Left lung (tissue), 10 donors: ENCODE results near the gene ATP5F1B. TPM values are rescaled to one million over a fixed set of nuclear protein-coding genes. Genes with fewer than 3 reads are reported as not detected.
A peak's percentile ranks its signal among the peaks of the same experiment; 100 is the strongest.

Experiments
- ATAC-seq: fragments of 200-7000 bp; cut with Tn5 transposase; one replicate; pipeline ENCODE4 v1.9.1; 2020; ENCODE audit warnings: moderate library complexity
- DNase-seq, 4 donors: peaks; one replicate each; pipeline ENCODE4 v3.0.0-alpha.2; 2013 to 2020
- H3K27ac ChIP-seq, 2 donors: fragments of 200-600 bp; sonication (generic) in 1 of 2; one replicate each; pipeline versions ENCODE4 v1.5.0 to v1.8.0; 2020 to 2021
- H3K27me3 ChIP-seq, 2 donors: fragments of 200-600 bp; sonication (generic) in 1 of 2; one replicate each; pipeline versions ENCODE4 v1.5.0 to v1.8.0; 2020 to 2021
- H3K36me3 ChIP-seq, 2 donors: fragments of 200-600 bp; sonication (generic) in 1 of 2; one replicate each; pipeline versions ENCODE4 v1.5.0 to v1.8.0; 2020 to 2021
- H3K4me1 ChIP-seq, 2 donors: fragments of 200-600 bp; one replicate each; pipeline ENCODE4 v1.8.0; 2021
- H3K4me3 ChIP-seq, 2 donors: fragments of 200-600 bp; sonication (generic) in 1 of 2; one replicate each; pipeline versions ENCODE4 v1.5.0 to v1.8.0; 2020 to 2021; ENCODE audit warnings: mild to moderate bottlenecking in 1 of 2
- H3K9me3 ChIP-seq, 2 donors: fragments of 200-600 bp; sonication (generic) in 1 of 2; one replicate each; pipeline versions ENCODE4 v1.5.0 to v1.8.0; 2020 to 2021
- intact Hi-C, 2 donors: fragments of 100-400 bp; cut with DNase I; formaldehyde crosslinking; loops; one replicate each; pipeline versions ENCODE4 v1.11.2 to v1.14.2; 2022
- polyA plus RNA-seq, 6 donors: library from polyadenylated mRNA; unstranded; fragments of 120-200 nt; gene quantifications; one replicate each; pipeline ENCODE4 v1.2.1, GENCODE V29; 2013; ENCODE audit not compliant: insufficient read length in 6 of 6
- total RNA-seq, 2 donors: library from RNA; stranded (reverse); fragmentation: NEBNext Ultra II Directional; extraction: Animal tissue kit (Norgen Biotek cat#: 25700); gene quantifications; one replicate each; pipeline ENCODE4 v1.2.1, GENCODE V29; 2021
- TF ChIP-seq, protein P1 (sequence below), 2 donors: fragments of 200-600 bp; sonication (generic) in 1 of 2; IDR thresholded peaks; one replicate each; pipeline versions ENCODE4 v1.5.0 to v1.8.0; 2021; ENCODE audit warnings: antibody characterized with exemption in 2 of 2
- donor health status: DM: no; HTN: yes; CAD: no.
- donor health status: DM: no; HTN: no; CAD: no.

Gene ATP5F1B
- total and polyA plus RNA-seq, 8 donors = 433 to 661 (median 593) TPM

DNA sequence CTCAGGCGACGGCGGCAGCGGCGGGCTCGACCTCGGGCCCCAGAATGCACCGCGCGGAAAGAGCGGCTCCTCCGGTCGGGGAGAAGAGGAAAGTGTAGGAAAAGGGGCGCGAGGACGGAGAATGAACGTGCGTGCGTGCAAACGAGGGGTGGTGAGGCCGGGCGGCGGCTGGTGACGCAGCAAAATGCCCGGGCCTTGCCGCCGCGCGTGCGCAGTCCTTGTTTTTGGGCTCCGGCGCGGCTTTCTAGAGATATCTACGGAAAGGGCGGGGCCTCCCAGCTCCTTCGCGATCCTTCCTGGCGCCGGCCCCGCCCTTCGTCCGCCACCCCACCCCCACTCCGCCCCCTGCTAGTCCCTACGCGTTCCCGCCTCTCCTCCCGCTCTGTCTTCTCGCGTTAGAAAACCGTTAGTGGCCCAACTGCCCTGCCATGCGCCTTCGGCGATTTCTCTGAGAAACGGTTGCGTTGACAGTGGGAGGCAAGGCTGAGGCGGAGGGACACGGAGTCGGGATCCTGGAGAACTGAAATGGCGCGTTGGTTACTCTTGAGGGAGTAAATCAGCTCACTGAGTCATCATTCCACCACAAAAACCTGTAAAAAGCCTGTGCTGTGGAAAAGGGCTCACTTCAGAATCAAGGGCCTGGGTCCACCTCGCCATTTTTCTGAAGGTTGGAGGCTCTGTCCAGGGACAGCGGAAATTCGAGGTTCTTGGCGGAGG is 42.5 kb upstream of the ATP5F1B start, which contains the start of gene PTGES3:
PTGES3 (minus strand) TSS at position 156 of the 717 bp plus-strand sequence. CDS start 285 bp downstream, outside the sequence.
- peak; percentile 88 for ATAC-seq
- Histone ChIP-seq H3K27ac (peak within 1 kb of the TSS; percentile 99 to 100), H3K4me3 (peak within 1 kb of the TSS; percentile 79 to 89), H3K9me3 (no peaks in the 10 kb centered on the region), H3K36me3 (no peaks in the 10 kb centered on the region), H3K4me1 (peaks cover 10 to 35% of the 10 kb centered on the region in 2 donors), H3K27me3 (no peaks in the 10 kb centered on the region)
- TF ChIP-seq, protein P1, sequence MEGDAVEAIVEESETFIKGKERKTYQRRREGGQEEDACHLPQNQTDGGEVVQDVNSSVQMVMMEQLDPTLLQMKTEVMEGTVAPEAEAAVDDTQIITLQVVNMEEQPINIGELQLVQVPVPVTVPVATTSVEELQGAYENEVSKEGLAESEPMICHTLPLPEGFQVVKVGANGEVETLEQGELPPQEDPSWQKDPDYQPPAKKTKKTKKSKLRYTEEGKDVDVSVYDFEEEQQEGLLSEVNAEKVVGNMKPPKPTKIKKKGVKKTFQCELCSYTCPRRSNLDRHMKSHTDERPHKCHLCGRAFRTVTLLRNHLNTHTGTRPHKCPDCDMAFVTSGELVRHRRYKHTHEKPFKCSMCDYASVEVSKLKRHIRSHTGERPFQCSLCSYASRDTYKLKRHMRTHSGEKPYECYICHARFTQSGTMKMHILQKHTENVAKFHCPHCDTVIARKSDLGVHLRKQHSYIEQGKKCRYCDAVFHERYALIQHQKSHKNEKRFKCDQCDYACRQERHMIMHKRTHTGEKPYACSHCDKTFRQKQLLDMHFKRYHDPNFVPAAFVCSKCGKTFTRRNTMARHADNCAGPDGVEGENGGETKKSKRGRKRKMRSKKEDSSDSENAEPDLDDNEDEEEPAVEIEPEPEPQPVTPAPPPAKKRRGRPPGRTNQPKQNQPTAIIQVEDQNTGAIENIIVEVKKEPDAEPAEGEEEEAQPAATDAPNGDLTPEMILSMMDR (IDR thresholded peaks at IDR 0.05) = no peak
- peak; percentile 97 to 99 (median 98) for DNase-seq
- intact Hi-C loops = no loop called here

DNA sequence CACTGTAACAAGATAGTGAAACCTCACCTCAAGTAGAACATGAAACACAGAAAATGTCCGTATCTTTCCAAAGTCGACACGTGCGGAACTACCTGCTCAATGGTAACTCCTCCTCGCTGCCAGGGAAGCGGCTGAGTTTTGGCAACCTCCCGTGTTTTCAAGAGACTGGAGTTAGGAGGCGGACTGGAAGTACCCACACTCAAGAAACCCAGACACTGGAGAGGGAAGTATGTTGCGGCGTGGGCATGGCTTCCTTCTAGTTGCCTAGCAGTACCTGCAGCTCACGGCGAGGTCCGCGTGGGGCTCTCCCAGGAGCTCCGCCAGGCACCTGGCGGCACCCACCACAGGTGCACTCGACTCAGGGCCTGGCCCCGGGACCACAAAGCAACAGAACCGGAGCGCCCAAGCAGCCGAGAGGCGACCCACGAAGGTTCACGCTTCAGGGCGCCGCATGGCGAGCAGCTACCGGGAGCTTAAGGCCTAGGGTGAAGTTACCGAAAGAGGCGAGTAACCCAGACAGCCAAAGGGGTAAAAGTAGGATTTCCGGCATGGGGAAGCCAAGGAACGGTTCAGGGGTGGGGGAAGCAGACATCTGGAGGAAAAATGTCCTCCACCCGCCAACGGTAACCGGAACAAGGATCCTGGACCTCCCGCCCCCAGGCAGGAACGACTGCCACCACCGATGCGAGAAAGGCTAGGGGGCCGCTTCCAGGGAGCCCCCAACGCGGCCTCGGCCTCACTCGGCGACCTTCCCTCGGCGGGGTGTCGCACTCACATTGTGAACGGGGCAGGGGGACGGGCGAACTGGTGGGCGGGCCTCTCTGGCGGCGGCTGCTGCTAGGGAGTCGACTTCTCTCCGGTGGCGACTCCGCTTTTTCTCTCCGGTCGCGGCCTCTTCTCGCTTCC is 41.7 kb upstream of the ATP5F1B start:
- peaks cover 10 to 43% of the 10 kb centered on the region in 2 donors for H3K4me1 ChIP-seq
- DNase-seq = peak; percentile 48 to 91 (median 70)
- peak overlapping the region; percentile 79 to 89 for H3K4me3 ChIP-seq
- H3K27ac ChIP-seq = peak overlapping the region; percentile 99 to 100
- TF ChIP-seq, protein P1 (IDR thresholded peaks at IDR 0.05) = no peak
- intact Hi-C loops = no loop called here
- no peaks in the 10 kb centered on the region for H3K27me3 ChIP-seq
- H3K36me3 ChIP-seq = peaks cover 0 to 6% of the 10 kb centered on the region in 2 donors
- no peaks in the 10 kb centered on the region for H3K9me3 ChIP-seq
- ATAC-seq = peak; percentile 41

DNA sequence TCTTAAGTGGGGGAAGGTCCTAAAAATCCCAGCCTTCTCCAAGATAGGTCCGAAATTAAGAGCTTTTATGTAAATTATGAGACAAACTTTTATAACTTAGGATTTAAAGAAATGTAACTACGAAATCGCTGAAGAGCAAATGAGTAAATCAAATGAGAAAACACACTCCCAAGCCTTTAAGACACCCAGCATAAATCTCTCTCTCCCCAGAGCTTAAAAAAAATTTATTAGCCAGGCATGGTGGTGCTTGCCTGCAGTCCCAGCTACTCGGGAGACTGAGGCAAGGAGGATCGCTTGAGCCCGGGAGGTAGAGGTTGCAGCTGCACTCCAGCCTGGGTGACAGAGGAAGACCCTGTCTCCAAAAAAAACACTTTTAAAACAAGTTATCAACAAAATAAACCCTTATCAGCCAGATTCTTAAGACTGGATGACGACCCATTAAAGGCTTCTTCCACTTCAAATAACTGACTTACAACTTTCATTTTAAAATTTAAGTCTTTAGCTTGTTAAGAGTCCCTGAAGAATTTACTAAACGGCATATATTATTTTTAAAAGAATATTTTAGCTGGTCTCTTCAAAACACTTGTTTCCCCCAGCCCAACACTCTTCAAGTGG is 39.1 kb upstream of the ATP5F1B start:
- Histone ChIP-seq H3K36me3 (peaks cover 0 to 30% of the 10 kb centered on the region in 2 donors), H3K27ac (peak overlapping the region; percentile 77 to 100), H3K9me3 (no peaks in the 10 kb centered on the region), H3K4me1 (peaks cover 15 to 69% of the 10 kb centered on the region in 2 donors), H3K27me3 (no peaks in the 10 kb centered on the region), H3K4me3 (peak overlapping the region; percentile 2 to 79)
- intact Hi-C loops = no loop called here
- ATAC-seq = no peak
- peak in 1 of 4 donors; percentile 19 for DNase-seq
- TF ChIP-seq, protein P1 (IDR thresholded peaks at IDR 0.05) = no peak

DNA sequence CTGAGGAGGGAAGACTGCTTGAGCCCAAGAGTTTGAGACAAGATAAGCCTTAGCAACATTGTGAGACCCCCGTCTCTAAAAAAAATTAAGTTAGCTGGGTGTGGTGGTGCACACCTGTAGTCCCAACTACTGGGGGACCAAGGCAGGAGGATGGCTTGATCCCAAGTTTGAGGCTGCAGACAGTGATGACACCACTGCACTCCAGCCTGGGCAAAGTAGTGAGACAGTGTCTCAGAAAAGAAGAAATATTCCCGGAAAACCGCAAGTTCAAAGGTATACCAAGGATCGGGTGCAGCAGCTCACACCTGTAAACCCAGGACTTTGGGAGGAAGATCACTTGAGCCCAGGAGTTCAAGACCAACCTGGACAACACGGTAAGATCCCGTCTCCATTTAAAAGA is 36.5 kb upstream of the ATP5F1B start:
- intact Hi-C loops = no loop called here
- DNase-seq = peak in 1 of 4 donors; percentile 23
- H3K9me3 ChIP-seq = no peaks in the 10 kb centered on the region
- H3K27me3 ChIP-seq = no peaks in the 10 kb centered on the region
- H3K36me3 ChIP-seq = peaks cover 0 to 39% of the 10 kb centered on the region in 2 donors
- H3K4me1 ChIP-seq = peaks cover 15 to 88% of the 10 kb centered on the region in 2 donors
- TF ChIP-seq, protein P1 (IDR thresholded peaks at IDR 0.05) = no peak
- ATAC-seq = no peak
- H3K4me3 ChIP-seq = no peak overlapping the region
- peak overlapping the region in 1 of 2 donors; percentile 13 for H3K27ac ChIP-seq
